GM18873 (cell line): ENCODE data around the gene UGT1A10.

Experiments
- ATAC-seq: cut with Tn5 transposase; IDR thresholded peaks from one replicate; pipeline ENCODE4 v1.9.1; 2021; ENCODE audit warnings: mild to moderate bottlenecking, moderate library complexity, moderate number of reproducible peaks; ENCODE audit not compliant: unreplicated experiment, low FRiP score

The UGT1A10 gene

DNA sequence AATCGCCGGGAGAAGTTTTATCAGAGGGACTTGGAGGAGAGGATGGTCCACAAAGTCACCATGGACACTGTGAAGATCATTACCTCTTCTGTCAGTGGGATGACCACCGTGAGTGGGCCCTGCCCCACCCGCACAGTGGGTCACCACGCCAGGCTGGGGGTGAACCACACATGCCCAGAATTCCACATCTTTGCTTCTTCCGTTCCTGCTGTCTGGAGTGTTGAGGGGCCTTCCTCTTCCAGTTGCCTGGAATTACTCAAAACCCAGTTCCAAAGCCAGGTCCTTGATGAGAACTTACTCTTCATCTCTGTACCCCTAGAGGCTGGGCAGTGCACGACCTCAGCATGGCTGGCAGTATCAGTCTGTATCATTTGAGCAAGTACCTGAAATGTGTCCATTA lies 164.0 kb downstream of the UGT1A10 start:
- ATAC-seq = no peak

DNA sequence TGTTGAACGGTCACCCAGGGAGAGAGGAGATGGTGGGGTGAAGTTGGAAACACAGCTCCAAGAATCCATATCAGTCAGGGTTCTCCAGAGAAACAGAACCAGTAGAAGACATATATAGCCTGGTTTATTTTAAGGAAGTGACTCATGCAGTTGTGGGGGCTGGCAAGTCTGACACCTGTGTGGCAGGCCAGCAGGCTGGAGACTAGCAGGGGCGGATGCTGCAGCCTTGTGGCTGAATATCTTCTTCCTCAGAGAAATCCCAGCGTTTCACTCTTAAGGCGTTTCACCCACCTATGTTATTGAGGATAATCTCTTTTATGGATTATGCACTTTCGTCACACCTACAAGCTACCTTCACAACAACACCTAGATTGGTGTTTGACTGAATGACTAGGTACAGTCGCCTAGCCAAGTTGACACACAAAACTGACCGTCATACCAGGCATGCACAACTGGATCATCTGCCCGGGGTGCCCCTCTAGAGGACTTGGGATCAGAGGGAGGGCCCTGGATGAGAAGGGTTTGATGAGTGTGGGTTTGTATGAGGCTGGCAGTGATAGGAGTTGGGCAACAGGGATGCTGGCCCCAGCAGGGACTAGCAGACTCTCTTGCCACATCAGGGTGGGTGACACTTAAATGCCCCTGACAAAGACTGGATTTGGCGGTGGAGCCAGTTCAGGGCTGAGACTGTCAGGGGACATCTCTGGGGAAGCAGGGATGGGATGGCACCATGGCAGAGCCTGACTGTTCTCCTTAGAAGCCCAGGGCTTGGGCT lies 165.3 kb downstream of the UGT1A10 start:
- no peak for ATAC-seq

DNA sequence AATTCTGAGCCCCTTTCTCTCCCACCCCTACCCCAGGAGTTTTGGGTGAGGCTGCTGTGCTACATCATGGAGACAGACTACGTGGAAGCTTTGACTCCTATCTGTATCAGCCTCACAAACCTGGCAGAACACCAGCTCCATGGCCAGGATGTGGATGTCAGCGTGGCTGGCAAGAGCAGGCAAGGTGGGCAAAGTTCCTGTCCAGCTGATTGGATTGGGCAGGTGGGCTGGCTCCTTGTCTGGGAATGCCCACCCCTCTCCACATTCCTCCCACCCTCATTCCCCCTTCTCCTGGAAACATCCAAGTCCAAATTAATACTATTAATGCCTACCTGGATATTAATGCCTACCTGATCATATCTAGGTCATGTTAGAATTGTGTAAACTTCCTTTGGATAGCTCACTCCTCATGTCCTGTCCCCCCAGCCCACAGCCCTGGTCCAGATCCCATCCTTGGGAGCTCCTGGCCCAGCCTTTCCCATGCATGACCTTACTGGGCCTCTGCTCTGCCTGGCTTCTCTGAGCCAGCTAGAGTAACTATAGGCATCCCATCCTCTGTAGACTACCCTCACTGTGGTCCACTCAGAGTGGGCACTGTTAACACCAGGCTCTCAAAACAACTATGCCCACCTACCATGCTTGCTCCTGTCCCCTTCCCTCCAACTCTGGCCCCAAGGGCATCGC lies 166.0 kb downstream of the UGT1A10 start:
- ATAC-seq = no peak

DNA sequence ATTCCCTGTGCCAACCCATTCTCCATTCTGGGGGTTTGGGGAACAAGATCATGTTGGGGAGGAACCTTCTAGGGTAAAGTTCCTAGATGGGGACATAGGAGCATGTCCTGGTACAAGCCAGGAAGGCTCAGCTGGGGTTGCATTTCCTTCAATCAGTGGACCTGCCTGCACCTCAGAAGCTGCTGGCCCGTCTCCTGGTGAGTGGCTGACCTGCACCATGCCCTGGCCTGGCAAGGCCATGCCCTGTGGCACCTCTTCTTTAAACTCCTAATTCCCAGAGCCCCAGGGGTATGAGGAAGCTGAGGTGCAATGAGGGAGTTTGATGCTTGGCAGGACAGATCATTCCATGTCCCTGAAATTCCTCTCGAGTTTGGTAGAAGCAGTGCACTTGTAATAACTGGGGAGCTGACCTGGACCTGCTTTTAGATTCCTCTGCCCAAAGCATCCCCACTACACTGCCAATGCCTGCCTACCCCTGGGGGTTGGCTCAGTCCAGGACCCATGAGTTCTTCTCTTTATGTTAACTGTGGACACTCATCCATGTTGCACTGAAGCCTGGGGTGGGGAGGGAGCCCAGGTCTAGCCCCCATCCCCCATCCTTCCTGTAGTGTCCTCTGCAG lies 167.2 kb downstream of the UGT1A10 start:
- ATAC-seq = no peak

DNA sequence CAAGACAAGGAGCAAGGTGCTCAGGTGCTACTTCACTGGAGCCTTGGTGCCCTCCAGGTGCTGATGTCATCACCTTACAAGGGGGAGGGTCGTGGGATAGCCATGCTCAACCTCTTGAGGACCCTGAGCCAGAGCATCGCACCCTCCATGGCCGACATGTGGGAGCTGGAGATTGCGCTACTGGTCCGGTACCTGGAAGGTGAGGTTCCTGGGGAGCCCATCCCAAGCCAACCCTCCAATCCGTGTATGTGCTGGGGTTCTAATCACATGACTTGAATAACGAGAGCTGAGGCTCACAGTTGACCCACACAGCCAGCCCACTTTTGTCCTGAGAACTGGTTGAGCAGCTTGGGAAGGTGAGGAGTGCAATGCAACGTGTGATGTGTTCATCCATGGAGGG lies 167.7 kb downstream of the UGT1A10 start:
- ATAC-seq = no peak

DNA sequence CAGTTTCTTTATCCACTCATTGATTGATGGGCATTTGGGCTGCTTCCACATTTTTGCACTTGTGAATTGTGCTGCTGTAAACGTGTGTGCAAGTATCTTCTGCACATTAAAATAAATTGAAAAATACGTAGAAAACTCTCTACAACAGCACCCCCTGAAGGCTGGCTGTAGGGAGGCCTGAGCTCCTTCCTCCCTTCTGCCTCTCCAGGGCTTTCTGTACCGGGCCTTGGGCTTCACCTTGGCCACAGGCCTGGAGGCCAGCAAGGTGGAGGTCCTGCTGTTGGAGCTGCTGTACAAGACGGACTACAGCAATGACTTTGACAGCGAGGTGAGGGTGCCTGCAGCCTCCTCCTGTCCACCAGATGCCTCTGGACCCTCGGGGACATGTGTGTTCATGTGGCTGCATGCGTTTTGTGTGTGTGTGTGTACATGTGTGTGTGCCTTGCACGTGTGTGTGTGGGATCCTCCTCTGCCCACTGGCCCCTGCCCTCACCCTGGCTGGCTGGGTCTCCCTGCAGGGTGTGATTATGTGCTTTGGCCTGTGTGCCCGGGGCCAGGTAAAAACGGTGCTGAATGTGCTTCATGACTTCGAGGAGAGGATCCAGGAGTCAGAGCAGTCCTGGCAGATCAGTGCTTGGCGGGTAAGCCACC lies 171.1 kb downstream of the UGT1A10 start:
- no peak for ATAC-seq

DNA sequence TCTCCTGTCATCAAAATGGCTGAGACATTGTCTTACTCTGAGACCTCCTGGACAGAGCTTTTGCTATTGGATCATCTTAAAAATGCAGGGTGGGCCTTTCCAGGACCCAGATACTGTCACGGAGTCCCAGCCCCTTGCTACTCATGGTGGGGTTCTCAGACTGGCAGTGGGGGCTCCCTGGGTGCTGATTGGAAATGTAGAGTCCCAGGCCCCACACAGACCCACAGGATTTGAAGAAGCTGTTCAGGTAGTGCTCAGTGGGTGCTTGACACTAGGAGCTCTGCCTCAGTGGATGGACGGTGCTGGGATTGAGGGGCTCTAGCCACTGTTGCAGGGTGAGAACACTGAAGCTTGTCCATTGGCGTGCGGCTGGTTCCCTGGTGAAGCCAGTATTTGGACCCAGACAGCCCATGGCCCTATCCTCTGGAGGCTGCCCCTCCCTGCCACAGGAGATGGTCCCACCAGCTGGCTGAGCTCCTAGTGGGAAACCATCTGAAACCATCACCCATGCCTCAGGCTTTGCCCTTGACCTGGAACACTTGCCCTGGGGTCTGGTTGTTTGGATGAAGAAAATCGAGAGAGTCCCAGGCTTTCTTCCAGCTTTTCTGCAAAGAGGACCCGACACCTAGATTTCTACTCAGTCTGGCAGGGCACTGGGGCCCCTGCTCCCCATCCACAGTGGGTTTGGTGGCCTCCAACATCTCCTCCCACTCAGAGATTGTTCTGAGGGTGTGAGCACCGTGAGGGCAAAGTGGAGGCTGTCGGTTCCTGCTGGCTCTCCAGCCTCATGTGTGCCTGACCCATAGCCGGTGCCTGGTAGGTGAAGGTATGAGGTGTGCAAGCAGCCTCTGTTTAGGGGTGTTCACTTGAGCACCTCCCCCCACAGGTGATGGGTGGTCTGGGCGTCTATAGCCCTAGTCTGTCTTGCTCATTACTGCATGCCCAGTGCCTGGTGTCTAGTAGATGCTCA lies 172.0 kb downstream of the UGT1A10 start:
- no peak for ATAC-seq

DNA sequence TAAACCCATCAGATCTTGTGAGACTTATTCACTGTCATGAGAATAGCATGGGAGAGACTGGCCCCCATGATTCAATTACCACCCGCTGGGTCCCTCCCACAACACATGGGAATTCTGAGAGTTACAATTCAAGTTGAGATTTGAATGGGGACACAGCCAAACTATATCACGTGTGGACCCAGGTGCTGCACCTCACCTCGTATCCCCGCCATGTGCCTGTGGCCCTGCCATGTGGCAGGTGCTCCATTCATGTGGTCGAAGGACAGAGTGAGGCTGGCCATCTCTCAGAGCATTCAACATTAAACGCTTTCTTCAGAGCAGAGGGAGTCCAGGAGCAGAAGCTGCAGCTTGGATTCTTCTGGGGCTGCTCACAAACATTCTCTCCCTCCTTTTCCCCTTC lies 174.1 kb downstream of the UGT1A10 start:
- ATAC-seq = no peak

DNA sequence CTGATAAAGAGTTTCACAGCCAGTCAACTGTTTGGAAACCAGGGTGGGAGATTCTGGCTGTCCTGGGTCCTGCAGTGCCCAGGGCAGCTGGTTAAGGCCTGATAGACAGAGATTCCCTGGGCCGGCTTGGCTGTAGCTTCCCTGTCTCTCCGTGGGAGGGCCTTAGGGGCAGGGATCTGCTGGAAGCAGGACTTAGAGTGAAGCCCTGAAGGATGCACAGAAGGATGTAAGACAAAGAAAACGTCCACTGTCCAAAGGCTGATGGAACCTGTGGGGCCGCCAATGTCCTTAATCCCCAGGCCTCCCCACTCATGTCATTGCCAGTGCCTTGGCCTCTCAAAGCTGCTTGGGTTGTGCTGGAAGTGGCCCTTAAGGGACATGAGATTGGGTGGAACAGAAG lies 174.8 kb downstream of the UGT1A10 start:
- ATAC-seq = no peak

DNA sequence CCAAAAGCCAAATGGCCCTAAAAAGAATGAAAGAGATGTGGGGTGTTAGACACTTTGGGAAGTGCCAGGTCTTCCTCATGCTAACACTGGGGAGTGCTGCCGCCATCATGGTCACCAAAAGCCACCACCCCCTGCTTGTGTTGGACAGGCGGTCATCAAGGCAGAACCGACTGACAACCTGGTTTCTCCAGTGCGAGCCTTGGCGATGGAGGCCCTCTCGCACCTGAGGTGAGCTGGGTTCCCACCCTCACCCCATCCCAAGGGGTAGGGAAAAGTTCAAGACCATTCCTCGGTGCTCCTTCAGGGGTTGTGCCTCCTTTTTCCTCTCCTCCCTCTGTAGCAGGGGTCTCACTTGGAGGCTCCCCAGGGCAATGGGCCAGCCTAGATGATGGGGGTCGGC lies 175.5 kb downstream of the UGT1A10 start:
- ATAC-seq = no peak

DNA sequence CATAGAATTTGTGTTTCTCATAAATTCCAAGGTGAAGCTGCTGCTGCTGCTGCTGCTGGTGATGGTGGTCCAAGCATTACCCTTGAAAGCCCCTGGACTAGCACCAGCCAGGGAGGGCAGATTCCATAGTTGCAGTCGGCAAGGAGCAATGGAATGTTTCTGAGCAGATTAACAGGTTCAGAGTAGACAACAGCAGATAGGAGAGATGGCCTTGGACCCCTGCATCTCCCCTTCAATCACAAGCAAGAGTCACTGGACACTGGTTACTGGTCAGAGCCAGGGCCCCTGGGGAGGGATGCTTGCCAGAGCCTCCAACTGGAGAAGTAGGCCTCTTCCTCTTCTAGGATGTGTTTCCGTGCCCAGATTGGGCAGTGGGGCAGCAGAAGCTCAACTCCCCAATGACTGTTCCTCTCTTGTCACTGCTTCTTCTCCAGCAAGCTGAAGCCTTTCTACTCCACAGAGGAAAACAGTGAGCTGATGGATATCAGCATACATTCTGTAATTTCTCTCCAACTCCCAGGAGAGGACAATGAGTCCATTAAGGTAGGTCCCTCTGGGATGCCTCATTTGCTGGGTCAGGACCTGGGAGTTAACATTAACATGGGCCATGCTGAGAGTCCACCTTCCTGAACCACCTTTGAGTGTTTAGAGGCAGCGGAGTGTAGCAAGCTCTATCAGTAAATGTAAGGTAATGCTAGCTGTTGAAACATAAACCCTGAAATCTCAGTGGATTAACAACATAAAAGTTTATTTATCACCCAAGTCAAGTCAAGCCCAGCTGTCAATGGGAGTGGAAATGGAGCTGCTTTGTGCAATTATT lies 177.2 kb downstream of the UGT1A10 start:
- ATAC-seq = no peak

DNA sequence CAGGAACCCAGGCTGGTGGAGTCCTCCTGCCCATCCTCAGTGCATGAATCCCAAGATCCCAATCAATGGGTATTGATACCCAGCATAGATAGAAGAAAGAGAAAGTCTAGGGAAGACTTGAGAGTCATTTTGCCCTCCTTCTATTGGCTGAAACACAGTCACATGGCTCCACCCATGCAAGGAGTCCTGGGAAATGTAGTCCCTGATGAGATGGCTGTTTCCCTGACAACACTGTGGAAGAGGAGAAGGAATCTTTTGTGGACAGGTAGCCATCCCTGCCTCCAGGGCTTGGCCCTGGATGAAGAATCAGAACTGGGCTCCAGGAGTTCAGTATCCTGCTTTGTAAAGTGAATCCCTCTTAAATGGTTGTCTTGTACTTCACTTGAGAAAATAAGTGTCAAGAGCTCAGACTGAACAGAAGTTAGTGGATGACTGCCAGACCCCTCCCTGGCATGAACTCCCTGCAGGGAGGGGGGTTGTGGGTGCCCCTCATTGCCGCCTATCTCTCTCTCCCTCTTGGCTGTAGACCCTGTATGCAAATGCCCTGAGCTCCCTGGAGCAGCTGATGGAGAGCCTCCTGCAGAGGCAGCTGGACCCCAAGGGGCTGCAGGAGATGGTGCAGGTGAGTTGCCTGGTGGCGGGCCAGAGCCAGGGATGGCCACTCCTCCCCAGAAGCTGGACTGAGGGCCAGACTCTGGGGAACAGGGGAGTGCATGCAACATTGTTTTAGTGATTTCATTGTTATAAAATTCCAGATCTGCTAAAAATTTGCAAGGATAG lies 178.0 kb downstream of the UGT1A10 start:
- no peak for ATAC-seq

DNA sequence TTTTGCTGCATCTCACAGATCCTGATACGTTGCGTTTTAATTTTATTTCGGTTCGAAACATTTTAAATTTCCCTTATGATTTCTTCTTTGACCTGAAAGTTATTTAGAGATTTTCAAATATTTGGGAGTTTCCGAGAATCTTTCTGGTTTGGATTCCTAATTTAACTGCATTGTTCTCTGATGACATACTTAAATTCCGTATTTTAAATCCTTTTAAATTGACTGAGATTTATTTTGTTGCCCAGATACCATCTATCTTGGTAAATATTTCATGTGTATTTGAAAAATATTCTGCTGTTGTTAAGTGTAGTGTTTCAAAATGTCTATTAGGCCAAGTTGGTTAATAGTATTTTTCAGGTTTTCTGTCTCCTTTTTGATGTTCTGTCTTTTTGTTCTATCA lies 179.6 kb downstream of the UGT1A10 start:
- no peak for ATAC-seq

DNA sequence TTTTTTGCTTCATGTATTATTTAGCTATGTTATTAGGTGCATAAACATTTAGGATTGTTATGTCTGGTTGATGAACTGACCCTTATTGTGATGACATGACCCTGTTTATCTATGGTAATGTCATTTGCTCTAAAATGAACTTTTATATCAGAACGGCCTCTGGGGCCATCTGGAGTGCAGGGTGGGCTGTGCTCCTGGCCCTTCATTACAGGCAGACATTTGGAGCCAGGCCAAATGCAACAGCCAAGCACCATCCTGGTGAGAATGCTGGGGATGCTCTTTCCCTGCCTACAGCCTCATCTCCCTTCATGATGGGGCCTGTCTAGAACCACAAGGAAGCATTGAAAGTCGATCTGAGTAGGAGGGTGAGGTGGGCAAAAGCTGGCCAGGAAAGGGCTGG lies 180.1 kb downstream of the UGT1A10 start:
- ATAC-seq = no peak

DNA sequence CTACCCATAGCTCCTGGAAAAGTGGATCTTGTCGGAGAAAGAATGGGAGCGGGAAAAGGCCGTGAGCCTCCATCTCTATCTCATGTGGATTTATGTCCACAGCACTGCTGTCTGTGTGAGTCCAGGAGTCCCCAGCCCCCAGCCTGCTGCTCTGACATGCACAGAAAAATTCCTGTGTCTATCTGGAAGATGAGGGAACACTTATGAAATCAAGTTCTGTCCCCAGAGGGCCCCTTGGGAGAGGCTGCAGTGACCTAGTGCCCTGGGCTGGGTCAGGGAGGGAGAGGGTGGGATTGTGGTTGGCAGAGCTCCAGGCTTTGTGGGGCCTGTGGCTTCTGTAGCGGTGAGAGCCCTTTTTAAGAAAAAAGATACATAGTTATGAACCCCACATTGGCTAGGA lies 180.5 kb downstream of the UGT1A10 start:
- ATAC-seq = no peak

DNA sequence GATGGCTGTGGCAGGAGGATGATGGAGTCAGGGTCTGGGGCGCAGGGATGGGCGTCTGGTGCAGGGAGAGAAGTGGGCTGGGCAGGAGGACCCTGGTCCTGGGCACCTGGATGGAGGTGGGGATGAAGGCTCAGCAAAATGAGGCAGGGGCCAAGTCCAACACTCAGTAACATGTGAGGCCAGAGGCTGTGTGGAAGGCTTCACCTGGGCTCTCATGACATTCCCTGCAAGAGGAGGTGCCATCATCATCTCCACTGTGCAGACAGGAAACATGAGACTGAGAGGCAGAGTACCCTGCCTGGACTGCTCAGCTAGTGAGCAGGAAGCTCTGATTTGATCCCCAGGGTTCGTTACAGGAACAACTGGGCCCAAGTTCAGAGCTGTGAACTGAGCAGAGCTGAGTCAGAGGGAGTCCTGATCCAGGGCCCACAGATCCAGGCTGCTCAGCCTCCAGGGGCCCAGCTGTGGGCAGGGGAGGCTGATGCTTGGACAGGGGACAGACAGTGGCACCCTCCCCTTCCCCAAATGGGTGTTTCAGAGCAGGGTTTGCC lies 181.2 kb downstream of the UGT1A10 start:
- ATAC-seq = no peak

DNA sequence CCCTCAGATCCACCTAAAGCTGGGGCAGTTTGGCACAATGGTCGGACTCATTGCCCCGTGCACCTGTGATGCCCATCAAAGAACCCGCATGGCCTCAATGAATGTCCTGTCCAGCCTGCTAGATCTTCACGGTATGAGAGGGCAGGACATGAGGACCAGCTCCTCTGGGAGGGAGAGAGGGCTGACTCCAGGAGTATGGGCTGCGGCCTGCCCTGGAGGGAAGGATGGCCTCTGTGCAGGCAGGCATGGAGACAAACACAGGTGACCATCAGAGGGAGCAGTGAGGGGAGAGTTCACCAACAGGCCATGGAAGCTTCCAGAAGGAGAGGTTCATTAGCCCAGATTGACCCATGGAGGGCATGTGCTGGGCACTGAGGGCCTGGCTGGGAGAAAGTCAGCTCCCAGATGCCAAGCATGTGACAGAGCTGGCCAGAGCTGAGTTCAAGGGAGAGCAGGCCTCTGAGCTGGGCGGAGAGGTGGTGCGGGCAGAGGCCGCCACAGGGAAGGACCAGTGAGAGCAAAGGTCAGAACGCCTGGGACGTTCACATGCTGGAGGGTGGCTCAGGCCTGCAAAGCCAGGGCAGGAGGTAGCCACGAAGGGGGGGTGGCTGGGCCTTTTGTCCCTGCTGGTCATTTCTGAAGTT lies 181.9 kb downstream of the UGT1A10 start:
- ATAC-seq = no peak
